Measurements from ENCODE around the gene RALGAPB.
A peak's percentile ranks its signal among the peaks of the same experiment; 100 is the strongest.
"Not testable (repeated sequence)": the region's sequence is repeated elsewhere in the genome, so short reads cannot be mapped to it uniquely, and the experiment has no call there.

Gene RALGAPB

DNA sequence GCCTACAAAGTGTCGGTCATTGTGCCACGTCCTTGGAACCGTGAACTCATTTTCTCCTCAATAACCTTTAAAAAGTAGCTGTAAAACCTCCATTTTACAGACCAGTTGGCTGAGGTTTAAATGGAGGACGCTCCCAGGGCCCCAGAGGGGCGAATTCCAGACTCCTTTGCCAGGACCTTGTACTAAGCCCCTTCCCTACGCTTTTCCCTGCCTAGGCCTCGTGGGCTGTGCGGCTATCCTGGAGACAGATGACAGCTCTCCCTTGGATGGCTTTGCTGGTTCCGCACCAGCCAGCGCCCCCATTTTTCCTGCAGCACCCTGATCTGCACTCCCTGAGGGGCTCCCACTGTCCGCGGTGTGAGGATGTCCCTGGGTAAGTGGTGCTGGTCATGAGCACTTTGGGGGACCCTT lies 25.4 kb upstream of the RALGAPB start:
- ATAC-seq: no peak

DNA sequence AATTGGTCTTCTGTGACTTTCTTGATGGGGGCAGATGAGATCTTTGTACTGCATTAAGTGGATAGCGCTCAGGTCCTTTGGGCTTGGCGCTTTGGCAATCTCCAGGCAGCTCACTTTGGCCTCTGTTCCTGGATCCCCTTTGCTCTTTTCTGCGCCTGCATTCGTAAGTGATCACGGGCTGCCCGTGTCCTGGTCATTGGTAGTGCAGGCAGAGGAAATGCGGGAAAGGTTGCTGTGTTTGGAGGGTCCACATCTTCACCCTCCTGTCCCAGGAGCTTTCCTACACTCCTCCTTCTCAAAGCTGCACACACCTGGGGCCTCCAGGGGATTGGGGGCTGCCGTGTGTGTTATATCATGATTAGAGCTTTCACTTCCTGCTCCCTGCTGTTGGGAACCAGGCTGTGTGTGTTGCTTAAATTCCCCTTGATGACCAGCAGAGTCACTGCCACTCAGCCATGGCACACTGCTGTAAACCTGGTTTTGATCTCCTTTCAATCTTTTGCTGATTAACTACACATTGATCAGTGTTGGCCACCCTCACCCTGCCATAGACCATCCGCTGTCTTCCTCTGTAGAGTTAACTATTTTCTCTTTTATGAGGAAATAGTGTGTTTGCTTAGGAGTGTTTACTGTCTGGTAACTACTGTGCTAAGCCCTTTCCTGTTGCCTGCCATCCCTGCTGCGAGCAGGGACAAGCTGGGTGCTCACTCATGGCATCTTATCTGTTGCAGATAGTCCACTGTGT lies 24.5 kb upstream of the RALGAPB start:
- no peak for ATAC-seq

DNA sequence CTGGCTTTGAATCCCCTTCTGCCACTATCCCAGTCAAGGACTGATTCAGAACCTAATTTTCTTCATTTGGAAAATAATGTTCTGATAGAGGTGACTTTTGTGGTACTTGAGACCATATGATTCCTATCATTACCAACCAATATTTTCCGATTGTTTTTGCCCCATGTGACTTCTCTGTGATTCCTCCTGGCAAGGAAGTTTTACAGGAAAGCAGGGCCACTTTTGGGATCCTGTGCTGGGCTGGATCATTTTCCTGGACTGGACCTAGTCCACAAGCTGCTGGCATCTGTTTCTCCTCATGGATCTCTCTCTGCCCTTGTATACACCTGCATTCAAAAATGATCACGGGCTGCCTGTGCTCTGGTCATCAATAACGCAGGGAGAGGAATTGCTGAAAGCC lies 23.6 kb upstream of the RALGAPB start:
- no peak for ATAC-seq

DNA sequence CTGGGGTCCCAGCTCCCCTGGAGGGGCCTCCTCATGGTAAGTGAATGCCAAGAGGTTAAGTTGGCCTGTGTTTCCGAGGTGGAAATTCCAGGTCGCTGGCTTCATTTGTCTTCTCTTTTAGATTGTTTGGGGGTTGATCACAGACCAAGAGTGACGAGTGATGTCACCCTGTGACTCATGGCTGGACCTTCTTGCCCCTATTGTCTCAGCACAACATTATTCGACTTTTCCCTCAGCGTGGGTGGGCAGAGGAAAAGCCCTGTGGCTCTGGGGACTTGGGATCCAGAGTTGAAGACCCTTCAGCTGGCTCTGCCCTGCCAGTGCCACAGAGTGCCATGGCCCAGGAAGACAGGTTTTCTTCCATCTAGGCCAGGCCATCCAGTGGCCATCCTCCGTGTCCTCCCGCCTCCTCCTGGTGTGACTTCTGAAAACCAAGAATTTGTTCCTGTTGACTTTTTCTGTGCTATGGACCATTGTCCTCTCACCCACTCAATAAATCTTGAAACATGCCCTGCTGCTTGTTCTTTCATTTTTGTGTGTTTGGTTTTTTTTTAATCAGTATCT lies 22.1 kb upstream of the RALGAPB start:
- no peak for ATAC-seq

DNA sequence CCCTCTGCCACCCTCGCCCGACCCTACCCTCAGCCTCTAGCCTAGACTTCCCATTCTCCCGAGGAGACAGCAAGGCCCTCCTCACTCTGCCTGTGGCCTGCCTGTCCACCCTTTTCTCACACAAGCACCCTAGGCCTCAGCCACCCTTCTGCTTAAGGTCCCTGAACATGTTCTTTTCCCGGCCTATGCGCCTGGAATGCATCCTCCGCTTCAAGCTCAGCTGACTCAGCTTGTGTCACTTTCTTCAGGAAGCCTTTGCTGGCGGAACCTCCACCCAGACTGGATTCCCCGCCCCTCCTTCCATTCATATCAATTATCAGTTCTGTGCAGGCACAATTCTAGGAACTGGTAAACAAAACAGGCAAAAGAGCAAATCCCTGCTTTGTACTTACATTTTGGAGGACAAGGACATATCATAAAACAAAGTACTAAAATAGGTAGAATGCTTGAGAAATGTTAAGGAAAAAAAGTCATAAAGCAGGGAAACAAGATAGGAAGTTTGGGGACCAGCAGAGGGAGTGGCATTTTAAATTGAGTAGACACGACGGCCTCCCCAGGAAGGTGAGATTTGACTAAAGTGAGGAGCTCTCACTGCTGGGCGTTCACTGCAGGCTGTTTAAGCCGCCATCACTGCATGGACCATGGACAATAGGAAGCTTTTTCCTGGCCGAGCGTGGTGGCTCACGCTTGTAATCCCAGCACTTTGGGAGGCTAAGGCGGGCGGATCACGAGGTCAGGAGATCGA lies 19.6 kb upstream of the RALGAPB start:
- no peak for ATAC-seq

DNA sequence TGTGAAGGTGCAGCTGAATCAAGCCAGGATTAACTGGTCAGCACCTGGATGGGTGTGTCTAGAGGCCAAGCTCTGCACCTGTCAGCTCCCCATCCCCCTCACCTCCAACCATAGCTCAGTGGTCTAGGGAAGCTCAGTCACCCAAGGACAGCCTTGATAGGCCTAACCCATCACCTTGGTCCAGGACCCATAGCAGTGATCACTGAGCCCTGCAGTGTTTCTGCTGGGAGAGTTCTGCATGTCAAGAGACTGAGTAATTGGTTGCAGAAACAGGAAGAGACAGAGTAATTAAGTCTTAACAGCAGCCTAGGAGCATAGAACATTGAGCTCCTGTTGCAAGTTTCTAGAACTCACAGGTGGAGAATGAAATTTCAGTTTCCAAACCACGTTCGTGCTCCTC lies 18.7 kb upstream of the RALGAPB start:
- ATAC-seq: no peak

- ATAC-seq: no peak
Measured at GRCh38 chr20:38454556-38455473, 17.8 kb upstream of the RALGAPB start.

DNA sequence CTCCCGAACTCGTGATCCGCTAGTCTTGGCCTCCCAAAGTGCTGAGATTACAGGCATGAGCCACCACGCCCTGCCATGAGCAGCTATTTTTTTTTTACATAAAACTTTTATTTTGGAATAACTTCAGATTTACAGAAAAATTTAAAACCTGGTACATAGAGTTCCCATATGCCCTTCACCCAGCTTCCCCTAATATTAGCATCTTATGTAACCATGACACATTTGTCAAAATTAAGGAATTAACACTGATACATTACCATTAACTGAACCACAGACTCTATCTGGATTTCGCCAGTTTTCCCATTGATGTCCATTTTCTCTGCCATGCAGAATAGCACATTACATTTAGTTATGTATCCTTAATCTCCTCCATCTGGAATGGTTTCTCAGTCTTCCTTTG lies 14.3 kb upstream of the RALGAPB start:
- ATAC-seq: no peak

- ATAC-seq: no peak
Measured at GRCh38 chr20:38460040-38460623, 12.5 kb upstream of the RALGAPB start.

DNA sequence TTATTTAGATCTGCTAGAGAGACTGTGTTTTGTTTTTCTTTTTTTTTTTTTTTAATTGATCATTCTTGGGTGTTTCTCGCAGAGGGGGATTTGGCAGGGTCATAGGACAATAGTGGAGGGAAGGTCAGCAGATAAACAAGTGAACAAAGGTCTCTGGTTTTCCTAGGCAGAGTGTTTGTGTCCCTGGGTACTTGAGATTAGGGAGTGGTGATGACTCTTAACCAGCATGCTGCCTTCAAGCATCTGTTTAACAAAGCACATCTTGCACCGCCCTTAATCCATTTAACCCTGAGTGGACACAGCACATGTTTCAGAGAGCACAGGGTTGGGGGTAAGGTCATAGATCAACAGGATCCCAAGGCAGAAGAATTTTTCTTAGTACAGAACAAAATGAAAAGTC lies 12.0 kb upstream of the RALGAPB start:
- ATAC-seq: not testable (repeated sequence)

DNA sequence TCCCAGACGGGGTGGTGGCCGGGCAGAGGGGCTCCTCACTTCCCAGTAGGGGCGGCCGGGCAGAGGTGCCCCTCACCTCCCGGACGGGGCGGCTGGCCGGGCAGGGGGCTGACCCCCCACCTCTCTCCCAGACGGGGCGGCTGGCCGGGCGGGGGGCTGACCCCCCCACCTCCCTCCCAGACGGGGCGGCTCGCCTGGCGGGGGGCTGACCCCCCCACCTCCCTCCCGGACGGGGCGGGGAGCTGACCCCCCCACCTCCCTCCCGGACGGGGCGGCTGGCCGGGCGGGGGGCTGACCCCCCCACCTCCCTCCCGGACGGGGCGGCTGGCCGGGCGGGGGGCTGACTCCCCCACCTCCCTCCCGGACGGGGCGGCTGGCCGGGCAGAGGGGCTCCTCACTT lies 11.5 kb upstream of the RALGAPB start:
- ATAC-seq: not testable (repeated sequence)

- not testable (repeated sequence) for ATAC-seq
Measured at GRCh38 chr20:38461569-38461968, 11.1 kb upstream of the RALGAPB start.

- no peak for ATAC-seq
Measured at GRCh38 chr20:38466171-38466570, 6.5 kb upstream of the RALGAPB start.

DNA sequence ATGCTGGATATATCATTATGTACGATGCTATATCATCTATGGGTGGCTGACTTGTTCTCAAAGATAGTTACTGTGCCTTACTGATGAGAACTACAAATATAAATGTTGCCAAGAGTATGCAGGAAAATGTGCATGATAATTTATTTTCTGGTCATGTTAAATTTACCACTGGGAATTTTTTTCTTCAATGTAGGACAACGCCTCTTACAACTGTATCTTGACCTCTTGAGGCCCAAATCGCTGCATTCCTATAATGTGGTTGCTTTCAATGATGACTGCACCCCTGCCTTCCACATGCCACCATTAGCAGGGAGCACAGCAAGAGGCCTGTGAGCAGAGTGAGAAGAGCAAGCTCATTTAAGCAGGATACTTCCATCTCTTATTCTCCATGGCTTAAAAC lies 5.7 kb upstream of the RALGAPB start:
- no peak for ATAC-seq

DNA sequence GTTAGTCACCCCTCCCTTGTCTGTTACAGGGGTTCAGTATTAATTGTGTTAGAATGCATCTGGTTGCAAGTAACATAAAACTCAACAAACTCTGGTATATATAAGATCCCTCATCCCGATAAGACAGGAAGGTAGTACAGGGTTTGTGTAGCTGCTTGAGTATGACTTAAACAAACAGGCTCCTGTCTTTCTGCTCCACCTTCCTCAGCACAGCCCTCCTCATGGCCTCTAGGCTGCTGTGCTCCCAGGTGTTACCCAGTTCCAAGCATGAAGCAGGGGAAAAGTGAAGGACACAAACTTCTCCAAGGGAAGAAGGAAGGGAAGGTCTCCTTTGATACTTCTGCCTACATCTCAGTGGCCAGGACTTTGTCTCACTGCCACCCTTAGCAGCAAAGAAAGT lies 1.4 kb upstream of the RALGAPB start:
- ATAC-seq: no peak

GRCh38 chr20:38471987-38472512 lies 593 bp upstream of the RALGAPB start:
- ATAC-seq: peak; percentile 2 to 3

- no peak for ATAC-seq
Measured at GRCh38 chr20:38473367-38473795, 738 bp downstream of the RALGAPB start.

DNA sequence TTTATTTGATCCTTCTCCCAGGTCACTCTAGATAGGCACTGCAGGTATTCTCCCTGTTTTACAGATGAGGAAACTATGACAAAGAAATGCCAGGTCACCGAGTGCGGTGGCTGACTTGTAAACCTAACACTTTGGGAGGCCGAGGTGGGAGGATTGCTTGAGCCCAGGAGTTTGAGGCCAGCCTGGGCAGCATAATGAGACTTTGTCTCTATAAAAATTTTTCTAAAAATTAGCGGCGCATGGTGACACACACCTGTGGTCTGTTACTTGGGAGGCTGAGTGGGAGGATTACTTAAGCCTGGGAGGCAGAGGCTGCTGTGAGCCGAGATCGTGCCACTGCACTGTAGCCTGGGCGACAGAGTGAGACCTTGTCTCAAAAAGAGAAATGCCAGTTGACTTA lies 5.1 kb downstream of the RALGAPB start:
- no peak for ATAC-seq

DNA sequence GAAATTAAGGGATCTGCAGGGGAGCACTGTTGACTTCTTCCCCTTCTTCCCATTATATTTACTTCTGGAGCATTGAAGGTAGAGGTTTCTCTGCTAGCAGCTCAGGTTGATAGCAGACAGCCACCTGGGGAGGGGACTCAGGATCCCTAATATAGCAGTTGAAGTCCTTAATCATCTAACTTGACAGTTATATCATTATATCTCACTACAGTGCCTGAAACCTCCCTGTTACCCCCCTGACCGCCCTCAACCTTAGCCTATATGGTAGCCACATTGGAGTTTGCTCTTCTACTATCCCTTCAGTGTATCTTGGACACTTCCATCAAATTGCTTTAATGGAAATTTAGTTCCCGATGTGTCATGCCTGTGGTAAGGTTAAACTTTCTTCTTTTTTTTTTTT lies 7.0 kb downstream of the RALGAPB start:
- no peak for ATAC-seq

GRCh38 chr20:38485041-38485440 lies 12.4 kb downstream of the RALGAPB start:
- ATAC-seq: no peak

GRCh38 chr20:38489181-38489580 lies 16.5 kb downstream of the RALGAPB start:
- no peak for ATAC-seq

- no peak for ATAC-seq
Measured at GRCh38 chr20:38497246-38497935, 24.7 kb downstream of the RALGAPB start.
